Fibroblast of skin of right biceps (primary cell): Measurements from ENCODE around the gene MED22.

ENCODE experiments used
- DNase-seq: peaks from one replicate; pipeline ENCODE4 v3.0.0-alpha.2; 2013

The MED22 gene

DNA sequence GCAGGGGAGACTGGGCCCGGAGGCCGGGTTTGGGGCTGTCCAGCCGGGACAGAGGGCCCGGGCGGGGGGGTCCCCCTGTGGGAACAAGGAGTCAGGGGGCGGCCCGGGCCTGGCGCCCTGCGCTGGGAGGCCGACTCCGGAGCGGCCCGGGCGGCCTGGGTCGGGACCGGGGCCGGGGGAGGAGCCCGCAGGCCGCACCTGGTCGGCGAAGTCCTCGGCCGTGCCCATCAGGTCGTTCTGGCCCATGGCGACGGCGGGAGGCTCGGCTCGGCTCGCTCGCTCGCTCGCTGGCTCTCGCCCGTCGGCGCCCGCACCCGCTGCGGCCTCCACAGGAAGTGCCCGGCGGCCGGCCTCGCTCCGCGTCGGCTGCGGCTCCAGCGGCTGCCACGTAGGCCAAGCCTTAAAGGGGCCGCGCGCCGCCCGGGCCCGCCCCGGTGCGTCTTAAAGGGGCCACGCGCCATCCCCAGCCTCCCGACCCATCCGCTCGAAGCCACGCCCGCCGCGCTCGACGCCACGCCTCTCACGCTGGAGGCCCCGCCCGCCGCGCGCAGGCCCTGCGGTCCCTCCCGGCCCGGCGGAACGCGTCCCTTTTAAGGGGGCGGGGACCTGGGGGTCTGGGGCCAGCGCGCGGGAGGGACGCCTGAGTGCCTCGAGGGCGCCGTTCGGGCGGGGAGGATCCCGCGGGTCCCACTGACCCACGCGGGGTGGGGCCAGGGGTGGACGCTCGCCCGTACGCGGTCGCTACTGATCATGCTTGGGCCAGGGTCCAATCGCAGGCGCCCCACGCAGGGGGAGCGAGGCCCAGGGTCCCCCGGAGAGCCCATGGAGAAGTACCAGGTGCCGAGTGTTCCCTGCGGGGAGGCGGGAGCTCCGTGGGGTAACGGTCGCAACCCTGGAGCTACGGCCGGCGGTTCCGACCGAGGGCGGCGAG lies 28.1 kb upstream of the MED22 start, which contains the start of the genes STKLD1 and SURF4:
Gene STKLD1, plus strand, starts transcription at position 643 of the 931 bp plus-strand sequence. Its CDS starts 108 bp downstream, at position 751.
Gene SURF4, minus strand, starts transcription at position 337 of the 931 bp plus-strand sequence. Its CDS starts 91 bp downstream, at position 246.
- peak; percentile 97 for DNase-seq

- peak; percentile 47 for DNase-seq
Measured at GRCh38 chr9:133375116-133375723, 27.3 kb upstream of the MED22 start.

GRCh38 chr9:133374612-133375115 lies 26.7 kb upstream of the MED22 start:
- DNase-seq = peak; percentile 71

- no peak for DNase-seq
Measured at GRCh38 chr9:133372144-133372543, 24.2 kb upstream of the MED22 start.

- peak; percentile 42 for DNase-seq
Measured at GRCh38 chr9:133371261-133371711, 23.4 kb upstream of the MED22 start.

DNA sequence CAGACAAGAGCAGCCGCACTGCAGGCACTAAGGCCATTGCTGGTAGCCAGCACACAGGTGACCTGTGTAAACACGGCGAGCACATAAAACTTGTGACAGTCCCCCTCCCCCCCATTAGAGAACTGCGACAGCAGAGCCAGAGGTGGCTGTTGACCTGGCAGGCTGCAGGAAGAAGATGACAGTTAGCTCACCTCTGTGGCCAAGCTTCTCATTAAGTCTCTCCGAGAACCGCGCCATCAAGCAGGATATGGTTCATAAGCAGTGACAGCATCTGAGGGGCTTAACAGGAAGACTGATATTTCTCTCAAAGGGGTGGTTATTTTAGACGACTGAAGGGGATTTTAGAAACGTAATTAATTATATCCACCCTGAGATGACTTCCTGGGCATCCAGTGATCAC lies 22.8 kb upstream of the MED22 start:
- DNase-seq = no peak

- DNase-seq = no peak
Measured at GRCh38 chr9:133369933-133370332, 22.0 kb upstream of the MED22 start.

GRCh38 chr9:133369422-133369821 lies 21.5 kb upstream of the MED22 start:
- DNase-seq = no peak

DNA sequence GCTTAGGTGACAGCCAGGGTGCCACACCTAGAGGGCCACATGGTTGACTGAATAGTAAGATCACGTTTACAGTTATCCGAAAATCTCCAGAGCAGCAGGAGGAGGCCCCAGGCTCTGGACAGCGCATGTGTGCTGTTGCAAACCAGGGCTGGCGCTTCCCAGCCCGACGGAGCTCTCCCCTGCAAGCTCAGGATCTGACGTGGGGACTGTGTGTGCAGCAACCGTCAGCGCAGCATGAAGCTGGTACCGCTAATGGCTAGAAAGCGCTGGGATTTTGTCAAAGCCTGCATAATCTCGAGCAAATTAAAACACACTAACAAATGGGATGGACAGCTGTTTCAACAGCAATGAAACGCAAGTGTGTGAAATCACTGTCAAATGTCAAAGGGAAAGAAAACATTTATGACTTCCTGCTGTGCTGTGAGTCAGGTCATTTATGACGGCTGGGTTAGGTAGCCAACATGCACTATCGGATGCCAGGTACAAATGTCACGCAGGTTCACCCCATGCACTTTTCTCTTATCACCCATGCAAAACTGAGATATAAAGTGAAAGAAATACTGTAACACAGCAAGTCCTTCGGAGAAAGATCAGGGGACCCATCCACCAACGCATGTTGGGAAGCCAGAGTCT lies 20.4 kb upstream of the MED22 start:
- no peak for DNase-seq

DNA sequence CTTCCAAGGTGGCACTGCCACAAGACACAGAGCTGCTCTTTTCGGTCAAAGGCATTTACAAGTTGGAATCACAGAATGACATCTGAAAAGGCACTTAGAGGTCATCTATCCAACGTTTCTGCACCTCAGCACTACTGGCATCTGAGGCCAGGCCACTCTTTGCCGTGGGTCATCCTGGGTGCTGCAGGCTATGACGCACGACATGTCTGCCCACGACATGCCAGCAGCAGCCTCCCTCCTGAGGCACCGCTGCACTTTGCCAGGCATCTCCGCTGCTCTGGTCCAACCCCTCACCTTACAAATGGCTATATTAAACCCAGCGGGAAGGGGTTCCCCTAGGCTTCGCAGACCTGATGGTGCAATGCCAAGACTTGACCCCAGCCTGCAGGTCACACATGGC lies 19.8 kb upstream of the MED22 start:
- no peak for DNase-seq

GRCh38 chr9:133367221-133367620 lies 19.3 kb upstream of the MED22 start:
- no peak for DNase-seq

- DNase-seq = no peak
Measured at GRCh38 chr9:133366435-133366834, 18.5 kb upstream of the MED22 start.

- DNase-seq = no peak
Measured at GRCh38 chr9:133362359-133363044, 14.6 kb upstream of the MED22 start.

- DNase-seq = no peak
Measured at GRCh38 chr9:133361507-133362092, 13.7 kb upstream of the MED22 start.

GRCh38 chr9:133360400-133361393 lies 12.8 kb upstream of the MED22 start:
- no peak for DNase-seq

GRCh38 chr9:133359399-133360175 lies 11.7 kb upstream of the MED22 start:
- peak; percentile 24 for DNase-seq

- DNase-seq = no peak
Measured at GRCh38 chr9:133357656-133358055, 9.7 kb upstream of the MED22 start.

DNA sequence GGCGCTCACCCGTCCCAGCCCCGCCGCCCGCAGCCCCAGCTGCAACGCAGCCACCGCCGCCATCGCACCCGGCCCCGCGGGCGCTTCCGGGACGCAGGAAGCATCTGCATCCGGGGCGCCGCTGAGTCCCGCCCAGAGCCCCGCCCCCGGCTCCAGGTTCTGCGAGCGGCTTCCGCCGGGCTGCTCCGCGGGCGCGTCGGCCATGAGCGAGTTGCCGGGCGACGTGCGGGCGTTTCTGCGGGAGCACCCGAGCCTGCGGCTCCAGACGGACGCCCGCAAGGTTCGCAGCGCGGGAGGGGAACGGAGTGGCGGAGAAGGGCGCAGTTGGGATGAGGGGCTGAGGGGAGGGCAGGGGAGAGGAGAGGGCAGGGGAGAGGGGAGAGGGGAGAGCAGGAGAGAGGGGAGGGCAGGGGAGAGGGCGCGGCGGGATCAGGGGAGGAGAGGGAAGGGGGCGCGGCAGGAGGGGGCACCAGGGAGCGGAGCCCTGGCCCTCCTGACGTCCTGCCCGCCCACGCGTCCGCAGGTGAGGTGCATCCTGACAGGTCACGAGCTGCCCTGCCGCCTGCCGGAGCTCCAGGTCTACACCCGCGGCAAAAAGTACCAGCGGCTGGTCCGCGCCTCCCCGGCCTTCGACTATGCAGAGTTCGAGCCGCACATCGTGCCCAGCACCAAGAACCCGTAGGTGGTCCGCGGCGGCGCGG lies 8.6 kb upstream of the MED22 start, which contains the start of the genes SURF1 and SURF2:
Gene SURF1, minus strand, starts transcription at position 97 of the 701 bp plus-strand sequence. Its CDS starts 34 bp downstream, at position 63.
Gene SURF2, plus strand, starts transcription at position 160 of the 701 bp plus-strand sequence. Its CDS starts 43 bp downstream, at position 203.
- peak; percentile 77 for DNase-seq

GRCh38 chr9:133355881-133356357 lies 8.0 kb upstream of the MED22 start:
- no peak for DNase-seq
